HG03280 (cell line): Measurements from ENCODE around the gene PLCD3.

Source experiments
- ATAC-seq: cut with Tn5 transposase; IDR thresholded peaks from one replicate; pipeline ENCODE4 v1.9.1; 2021; ENCODE audit warnings: mild to moderate bottlenecking, moderate library complexity; ENCODE audit not compliant: unreplicated experiment

Gene PLCD3

GRCh38 chr17:45149669-45150664 lies 17.7 kb upstream of the PLCD3 start:
- ATAC-seq: no peak

GRCh38 chr17:45149037-45149668 lies 16.8 kb upstream of the PLCD3 start:
- peak; percentile 28 for ATAC-seq

GRCh38 chr17:45148183-45149036 lies 16.1 kb upstream of the PLCD3 start, which contains the start of gene HEXIM1:
HEXIM1 (plus strand) TSS chr17:45148475; CDS start chr17:45149191, 716 bp downstream.
- peak; percentile 67 for ATAC-seq

- ATAC-seq: no peak
Measured at GRCh38 chr17:45147581-45148182, 15.4 kb upstream of the PLCD3 start.

GRCh38 chr17:45146890-45147580 lies 14.7 kb upstream of the PLCD3 start:
- ATAC-seq: no peak

- no peak for ATAC-seq
Measured at GRCh38 chr17:45146592-45146889, 14.2 kb upstream of the PLCD3 start.

GRCh38 chr17:45146166-45146565 lies 13.9 kb upstream of the PLCD3 start:
- no peak for ATAC-seq

GRCh38 chr17:45145035-45145389 lies 12.7 kb upstream of the PLCD3 start:
- no peak for ATAC-seq

- ATAC-seq: no peak
Measured at GRCh38 chr17:45144199-45145034, 12.1 kb upstream of the PLCD3 start.

GRCh38 chr17:45143767-45144198 lies 11.5 kb upstream of the PLCD3 start:
- no peak for ATAC-seq

GRCh38 chr17:45143094-45143670 lies 10.9 kb upstream of the PLCD3 start:
- ATAC-seq: no peak

- ATAC-seq: no peak
Measured at GRCh38 chr17:45139533-45139920, 7.2 kb upstream of the PLCD3 start.

GRCh38 chr17:45138911-45139532 lies 6.7 kb upstream of the PLCD3 start:
- ATAC-seq: no peak

GRCh38 chr17:45137561-45138305 lies 5.4 kb upstream of the PLCD3 start:
- no peak for ATAC-seq

- ATAC-seq: no peak
Measured at GRCh38 chr17:45136846-45137560, 4.7 kb upstream of the PLCD3 start.

GRCh38 chr17:45135978-45136791 lies 3.9 kb upstream of the PLCD3 start:
- ATAC-seq: no peak
